Smooth muscle cell (in vitro differentiated cells): ENCODE results near the gene YARS1. TPM values are rescaled to one million over a fixed set of nuclear protein-coding genes. Genes with fewer than 3 reads are reported as not detected.
A peak's percentile ranks its signal among the peaks of the same experiment; 100 is the strongest.
"Not testable (repeated sequence)": the region's sequence is repeated elsewhere in the genome, so short reads cannot be mapped to it uniquely, and the experiment has no call there.

Source experiments
- DNase-seq: peaks from one replicate; lab custom pipeline; 2025; ENCODE audit not compliant: unreplicated experiment; lab: John Stamatoyannopoulos, UW
- H2AFZ ChIP-seq: fragments of 200-600 bp; sonication (generic); 2 replicates; pipeline ENCODE4 v1.6.0; 2016; ENCODE audit warnings: antibody characterized with exemption, low read depth, mild to moderate bottlenecking
- H3F3A ChIP-seq: fragments of 200-600 bp; sonication (generic); 2 replicates; pipeline ENCODE4 v1.6.0; 2017; ENCODE audit warnings: antibody characterized with exemption, low read depth
- H3K27ac ChIP-seq: fragments of 200-600 bp; sonication (generic); 2 replicates; pipeline ENCODE4 v1.5.1; 2016; ENCODE audit warnings: low read depth, mild to moderate bottlenecking
- H3K27me3 ChIP-seq: fragments of 200-600 bp; sonication (generic); 2 replicates; pipeline ENCODE4 v1.6.1; 2016; ENCODE audit warnings: low read depth, mild to moderate bottlenecking
- H3K36me3 ChIP-seq: fragments of 200-600 bp; sonication (generic); 2 replicates; pipeline ENCODE4 v1.5.1; 2016; ENCODE audit warnings: low read depth
- H3K4me1 ChIP-seq: fragments of 200-600 bp; sonication (generic); 2 replicates; pipeline ENCODE4 v1.5.1; 2016; ENCODE audit warnings: low read depth
- H3K4me2 ChIP-seq: fragments of 200-600 bp; sonication (generic); 2 replicates; pipeline ENCODE4 v1.6.0; 2016; ENCODE audit warnings: mild to moderate bottlenecking
- H3K4me3 ChIP-seq: fragments of 200-600 bp; sonication (generic); 2 replicates; pipeline ENCODE4 v1.5.1; 2016; ENCODE audit warnings: mild to moderate bottlenecking
- H3K79me2 ChIP-seq: fragments of 200-600 bp; sonication (generic); 2 replicates; pipeline ENCODE4 v1.6.0; 2016; ENCODE audit warnings: low read depth, mild to moderate bottlenecking
- H3K9ac ChIP-seq: fragments of 200-600 bp; sonication (generic); 2 replicates; pipeline ENCODE4 v1.6.0; 2016; ENCODE audit warnings: low read depth
- H3K9me3 ChIP-seq: fragments of 200-600 bp; sonication (generic); replicated peaks from 2 replicates; pipeline ENCODE4 v1.5.1; 2016; ENCODE audit warnings: low read depth
- H4K20me1 ChIP-seq: fragments of 200-600 bp; sonication (generic); 2 replicates; pipeline ENCODE4 v1.6.0; 2016; ENCODE audit warnings: low read depth
- WGBS: methylation state at CpG from one replicate; pipeline ENCODE4 v1.1.7; 2016; ENCODE audit warnings: low lambda C conversion rate; 5-methylcytosine and 5-hydroxymethylcytosine counted together
- polyA plus RNA-seq: library from polyadenylated mRNA; unstranded; fragments of >200 nt; fragmentation: Nextera tagmentation; extraction: Ambion mirVana; gene quantifications from 2 replicates; pipeline ENCODE4 v1.2.1, GENCODE V29; 2016
- total RNA-seq: library from RNA; depleted of rRNA; stranded (reverse); fragments of >200 nt; gene quantifications from 2 replicates; pipeline ENCODE4 v1.2.3, GENCODE V29; 2014
- TF ChIP-seq, protein P1 (sequence below): fragments of 200-600 bp; sonication (generic); IDR thresholded peaks from 2 replicates; pipeline ENCODE4 v1.5.1; 2017; ENCODE audit warnings: borderline replicate concordance, mild to moderate bottlenecking, antibody characterized with exemption; ENCODE audit not compliant: insufficient read depth, poor library complexity, severe bottlenecking

YARS1 gene
- total and polyA plus RNA-seq, 2 experiments from 2014 or later, result 52.1 to 82.9 TPM

DNA sequence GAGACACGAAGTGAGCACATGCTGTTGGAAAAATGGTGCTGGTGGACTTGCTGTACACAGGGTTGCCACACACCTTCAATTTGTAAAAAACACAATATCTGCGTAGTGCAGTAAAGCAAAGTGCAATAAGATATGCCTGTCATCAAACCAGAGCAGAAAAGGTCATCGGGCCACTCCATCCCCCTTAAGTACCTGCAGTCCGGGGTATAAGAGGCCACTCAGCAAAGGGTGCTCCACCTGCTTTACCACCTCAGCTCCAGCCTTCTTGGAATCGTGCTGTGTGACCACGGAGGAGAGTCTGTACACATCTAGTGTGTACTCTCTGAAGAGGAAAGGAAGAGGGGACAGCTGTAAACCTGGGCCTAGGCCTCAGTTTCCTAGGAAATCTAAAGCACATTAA lies 10.9 kb downstream of the YARS1 start:
- no peak overlapping the region for H3K4me2 ChIP-seq
- no peak overlapping the region for H3K9ac ChIP-seq
- H3K79me2 ChIP-seq, result peaks cover 39% of the 10 kb centered on the region
- H3K9me3 ChIP-seq, result no peaks in the 10 kb centered on the region
- peaks cover 5% of the 10 kb centered on the region for H3F3A ChIP-seq
- no peak overlapping the region for H3K27ac ChIP-seq
- DNase-seq, result no peak
- H3K4me3 ChIP-seq, result no peak overlapping the region
- H3K36me3 ChIP-seq, result peaks cover 17% of the 10 kb centered on the region
- H4K20me1 ChIP-seq, result peaks cover 29% of the 10 kb centered on the region
- H3K27me3 ChIP-seq, result no peaks in the 10 kb centered on the region
- no peaks in the 10 kb centered on the region for H3K4me1 ChIP-seq
- 95% methylated on average over 6 of the region's 6 CpGs for WGBS
- TF ChIP-seq, protein P1, sequence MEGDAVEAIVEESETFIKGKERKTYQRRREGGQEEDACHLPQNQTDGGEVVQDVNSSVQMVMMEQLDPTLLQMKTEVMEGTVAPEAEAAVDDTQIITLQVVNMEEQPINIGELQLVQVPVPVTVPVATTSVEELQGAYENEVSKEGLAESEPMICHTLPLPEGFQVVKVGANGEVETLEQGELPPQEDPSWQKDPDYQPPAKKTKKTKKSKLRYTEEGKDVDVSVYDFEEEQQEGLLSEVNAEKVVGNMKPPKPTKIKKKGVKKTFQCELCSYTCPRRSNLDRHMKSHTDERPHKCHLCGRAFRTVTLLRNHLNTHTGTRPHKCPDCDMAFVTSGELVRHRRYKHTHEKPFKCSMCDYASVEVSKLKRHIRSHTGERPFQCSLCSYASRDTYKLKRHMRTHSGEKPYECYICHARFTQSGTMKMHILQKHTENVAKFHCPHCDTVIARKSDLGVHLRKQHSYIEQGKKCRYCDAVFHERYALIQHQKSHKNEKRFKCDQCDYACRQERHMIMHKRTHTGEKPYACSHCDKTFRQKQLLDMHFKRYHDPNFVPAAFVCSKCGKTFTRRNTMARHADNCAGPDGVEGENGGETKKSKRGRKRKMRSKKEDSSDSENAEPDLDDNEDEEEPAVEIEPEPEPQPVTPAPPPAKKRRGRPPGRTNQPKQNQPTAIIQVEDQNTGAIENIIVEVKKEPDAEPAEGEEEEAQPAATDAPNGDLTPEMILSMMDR, result no peak
- H2AFZ ChIP-seq, result no peak overlapping the region

GRCh38 chr1:32804460-32804859 lies 12.7 kb downstream of the YARS1 start:
- WGBS, result 98% methylated on average over 25 of the region's 30 CpGs
- not testable (repeated sequence) for H3K4me2 ChIP-seq, H3K4me3 ChIP-seq, DNase-seq, H3K27me3 ChIP-seq, H3K27ac ChIP-seq, H3F3A ChIP-seq, H3K9ac ChIP-seq, H3K4me1 ChIP-seq, H2AFZ ChIP-seq, H3K9me3 ChIP-seq
- Histone ChIP-seq H3K36me3 (peaks cover 17% of the 10 kb centered on the region), H3K79me2 (peaks cover 37% of the 10 kb centered on the region), H4K20me1 (peaks cover 14% of the 10 kb centered on the region)

- H3K4me3 ChIP-seq, result no peak overlapping the region
- peak overlapping the region; percentile 51 for H3K4me2 ChIP-seq
- no peak overlapping the region for H3K9ac ChIP-seq
- no peaks in the 10 kb centered on the region for H3K27me3 ChIP-seq
- peaks cover 3% of the 10 kb centered on the region for H3F3A ChIP-seq
- no peaks in the 10 kb centered on the region for H3K9me3 ChIP-seq
- H3K27ac ChIP-seq, result peak overlapping the region; percentile 81
- DNase-seq, result no peak
- H3K36me3 ChIP-seq, result peaks cover 4% of the 10 kb centered on the region
- peaks cover 5% of the 10 kb centered on the region for H4K20me1 ChIP-seq
- WGBS, result 66% methylated on average over 9 of the region's 9 CpGs
- no peak overlapping the region for H2AFZ ChIP-seq
- TF ChIP-seq, protein P1, result no peak
- peaks cover 22% of the 10 kb centered on the region for H3K79me2 ChIP-seq
- no peaks in the 10 kb centered on the region for H3K4me1 ChIP-seq
Measured at GRCh38 chr1:32801096-32801715, 16.0 kb downstream of the YARS1 start.

DNA sequence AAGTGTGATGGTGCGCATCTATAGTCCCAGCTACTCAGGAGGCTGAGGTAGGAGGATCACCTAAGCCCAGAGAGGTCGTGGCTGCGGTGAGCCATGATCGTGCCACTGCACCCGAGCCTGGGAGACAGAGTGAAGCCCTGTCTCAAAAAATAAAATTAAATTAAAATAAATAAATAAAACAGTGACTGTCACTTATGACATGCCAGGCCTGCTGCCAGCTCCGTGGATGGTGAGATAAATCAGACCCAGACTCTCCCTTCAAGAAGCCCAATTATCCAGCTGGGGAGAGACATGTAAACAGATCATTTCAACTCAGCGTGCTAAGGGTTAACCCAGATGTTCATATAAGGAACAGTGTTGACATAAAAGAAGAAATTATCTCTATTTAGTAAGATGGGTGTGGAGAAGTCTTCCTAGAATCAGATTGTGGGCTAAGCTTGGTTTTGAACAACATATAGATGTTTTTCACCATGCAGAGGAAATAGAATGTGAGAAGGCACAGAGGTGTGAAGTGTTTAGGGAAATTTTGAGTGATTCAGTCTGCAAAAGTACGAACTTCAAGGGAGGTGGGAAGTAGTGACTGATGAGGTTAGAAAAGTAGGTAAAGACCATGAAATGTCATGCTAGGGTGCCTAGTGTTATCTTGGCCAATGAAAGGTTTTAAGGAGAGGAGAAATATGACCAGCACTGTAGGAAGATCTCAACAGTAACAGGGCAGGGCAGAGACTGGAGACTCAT lies 18.3 kb downstream of the YARS1 start:
- no peak for DNase-seq
- WGBS, result 88% methylated on average over 8 of the region's 8 CpGs
- Histone ChIP-seq H4K20me1 (peaks cover 5% of the 10 kb centered on the region), H3K27me3 (no peaks in the 10 kb centered on the region), H3K27ac (peak overlapping the region; percentile 80), H3K4me1 (no peaks in the 10 kb centered on the region), H3K4me3 (no peak overlapping the region), H3K9me3 (no peaks in the 10 kb centered on the region), H2AFZ (no peak overlapping the region), H3K4me2 (no peak overlapping the region), H3F3A (peaks cover 3% of the 10 kb centered on the region), H3K9ac (no peak overlapping the region), H3K36me3 (no peaks in the 10 kb centered on the region), H3K79me2 (peaks cover 22% of the 10 kb centered on the region)
- TF ChIP-seq, protein P1, result no peak
